Suprapubic skin (tissue), 3 donors: ENCODE results near the gene GABRB3.

Experiments used
- POLR2A ChIP-seq, 2 donors: fragments of 450-650 bp; IDR thresholded peaks; one replicate each; pipeline ENCODE4 v1.6.1; 2017; ENCODE audit warnings: antibody characterized with exemption in 2 of 2, mild to moderate bottlenecking in 2 of 2, moderate library complexity in 2 of 2
- TF ChIP-seq, protein P1 (sequence below), 2 donors: fragments of 200-600 bp in 1 of 2; fragments of 450-650 bp in 1 of 2; sonication (generic) in 1 of 2; IDR thresholded peaks; one replicate each; pipeline ENCODE4 v1.5.1; 2016 to 2019; ENCODE audit warnings: antibody characterized with exemption in 2 of 2, mild to moderate bottlenecking in 1 of 2, moderate library complexity in 1 of 2

DNA sequence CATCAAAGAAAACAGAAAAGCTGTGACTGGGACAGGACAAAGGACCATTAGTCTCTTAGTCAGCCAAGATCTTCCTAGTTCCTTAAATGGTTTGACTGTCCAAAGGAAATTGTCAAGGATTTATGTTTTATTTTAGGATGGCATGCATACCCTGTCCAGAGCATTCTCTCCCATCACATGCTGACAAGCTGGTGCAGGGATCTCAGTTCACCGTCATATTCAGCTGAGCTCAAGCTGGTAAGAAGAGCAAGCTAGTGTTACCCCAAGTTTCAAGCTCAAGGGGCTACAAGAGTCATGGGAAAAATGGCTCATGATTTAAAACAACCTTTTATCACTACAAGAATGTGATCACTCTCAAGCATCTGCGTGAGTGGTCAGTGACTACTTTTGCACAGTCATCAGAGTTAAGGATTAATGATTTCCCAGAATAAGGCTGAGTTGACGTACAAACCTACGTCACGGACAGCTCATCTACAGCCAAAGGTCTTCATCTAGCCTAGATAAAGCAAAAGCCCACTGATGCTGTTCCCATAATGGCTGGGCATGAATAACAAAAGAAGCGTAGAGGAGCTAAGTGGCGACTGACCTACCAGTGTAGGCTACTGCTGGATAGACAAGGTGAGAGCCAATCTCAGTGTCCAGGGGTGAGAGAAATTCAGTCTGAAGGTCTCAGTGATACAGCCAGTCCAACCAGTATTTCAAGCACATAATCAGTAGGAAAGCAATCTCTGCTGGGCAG, 157.5 kb downstream of the GABRB3 start:
- TF ChIP-seq, protein P1, sequence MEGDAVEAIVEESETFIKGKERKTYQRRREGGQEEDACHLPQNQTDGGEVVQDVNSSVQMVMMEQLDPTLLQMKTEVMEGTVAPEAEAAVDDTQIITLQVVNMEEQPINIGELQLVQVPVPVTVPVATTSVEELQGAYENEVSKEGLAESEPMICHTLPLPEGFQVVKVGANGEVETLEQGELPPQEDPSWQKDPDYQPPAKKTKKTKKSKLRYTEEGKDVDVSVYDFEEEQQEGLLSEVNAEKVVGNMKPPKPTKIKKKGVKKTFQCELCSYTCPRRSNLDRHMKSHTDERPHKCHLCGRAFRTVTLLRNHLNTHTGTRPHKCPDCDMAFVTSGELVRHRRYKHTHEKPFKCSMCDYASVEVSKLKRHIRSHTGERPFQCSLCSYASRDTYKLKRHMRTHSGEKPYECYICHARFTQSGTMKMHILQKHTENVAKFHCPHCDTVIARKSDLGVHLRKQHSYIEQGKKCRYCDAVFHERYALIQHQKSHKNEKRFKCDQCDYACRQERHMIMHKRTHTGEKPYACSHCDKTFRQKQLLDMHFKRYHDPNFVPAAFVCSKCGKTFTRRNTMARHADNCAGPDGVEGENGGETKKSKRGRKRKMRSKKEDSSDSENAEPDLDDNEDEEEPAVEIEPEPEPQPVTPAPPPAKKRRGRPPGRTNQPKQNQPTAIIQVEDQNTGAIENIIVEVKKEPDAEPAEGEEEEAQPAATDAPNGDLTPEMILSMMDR (IDR thresholded peaks at IDR 0.05), result no peak
- TF ChIP-seq POLR2A (IDR thresholded peaks at IDR 0.05), result no peak
